ENCODE measurements around the gene ADH4. TPM values are rescaled to one million over a fixed set of nuclear protein-coding genes. Genes with fewer than 3 reads are reported as not detected.

ADH4 gene
- total RNA-seq, 1 donor = not detected

- H3K36me3 ChIP-seq (ENCODE audit: insufficient read depth, low read length) = no peaks in the 10 kb centered on the region
- H3K4me2 ChIP-seq (ENCODE audit: insufficient read depth, low read length) = no peak overlapping the region
- DNase-seq (ENCODE audit: insufficient read length, low spot score, missing footprints) = no peak
- no peaks in the 10 kb centered on the region for H3K79me2 ChIP-seq (ENCODE audit: insufficient read depth, low read length)
- TF ChIP-seq CTCF (IDR thresholded peaks at IDR 0.05; ENCODE audit: extremely low read depth, low read depth, low read length) = no peak
- no peaks in the 10 kb centered on the region for H3K4me1 ChIP-seq (ENCODE audit: insufficient read depth, low read length)
- no peak overlapping the region for H3K4me3 ChIP-seq (ENCODE audit: insufficient read depth, low read length)
- no peak overlapping the region for H3K27ac ChIP-seq (ENCODE audit: low read depth, low read length)
- H3K27me3 ChIP-seq (ENCODE audit: insufficient read depth, low read length) = no peaks in the 10 kb centered on the region
- H2AFZ ChIP-seq (ENCODE audit: low read length) = no peak overlapping the region
- H3K9me3 ChIP-seq (ENCODE audit: low read depth, low read length) = no peaks in the 10 kb centered on the region
- H4K20me1 ChIP-seq (ENCODE audit: insufficient read depth, low read length) = no peaks in the 10 kb centered on the region
Observed at GRCh38 chr4:99166544-99166943, 22.4 kb upstream of the ADH4 start.

- no peaks in the 10 kb centered on the region for H3K79me2 ChIP-seq (ENCODE audit: insufficient read depth, low read length)
- H3K4me1 ChIP-seq (ENCODE audit: insufficient read depth, low read length) = no peaks in the 10 kb centered on the region
- no peaks in the 10 kb centered on the region for H3K36me3 ChIP-seq (ENCODE audit: insufficient read depth, low read length)
- no peak for TF ChIP-seq CTCF (IDR thresholded peaks at IDR 0.05; ENCODE audit: extremely low read depth, low read depth, low read length)
- no peak overlapping the region for H3K4me2 ChIP-seq (ENCODE audit: insufficient read depth, low read length)
- no peaks in the 10 kb centered on the region for H3K9me3 ChIP-seq (ENCODE audit: low read depth, low read length)
- no peaks in the 10 kb centered on the region for H3K27me3 ChIP-seq (ENCODE audit: insufficient read depth, low read length)
- H3K4me3 ChIP-seq (ENCODE audit: insufficient read depth, low read length) = no peak overlapping the region
- H2AFZ ChIP-seq (ENCODE audit: low read length) = no peak overlapping the region
- H4K20me1 ChIP-seq (ENCODE audit: insufficient read depth, low read length) = no peaks in the 10 kb centered on the region
- no peak overlapping the region for H3K27ac ChIP-seq (ENCODE audit: low read depth, low read length)
- no peak for DNase-seq (ENCODE audit: insufficient read length, low spot score, missing footprints)
Observed at GRCh38 chr4:99165978-99166377, 21.9 kb upstream of the ADH4 start.

GRCh38 chr4:99161373-99162099 is 17.4 kb upstream of the ADH4 start:
- Histone ChIP-seq H3K4me3 (ENCODE audit: insufficient read depth, low read length) (no peak overlapping the region), H3K9me3 (ENCODE audit: low read depth, low read length) (no peaks in the 10 kb centered on the region), H4K20me1 (ENCODE audit: insufficient read depth, low read length) (no peaks in the 10 kb centered on the region), H3K36me3 (ENCODE audit: insufficient read depth, low read length) (no peaks in the 10 kb centered on the region), H2AFZ (ENCODE audit: low read length) (no peak overlapping the region), H3K79me2 (ENCODE audit: insufficient read depth, low read length) (no peaks in the 10 kb centered on the region), H3K4me1 (ENCODE audit: insufficient read depth, low read length) (no peaks in the 10 kb centered on the region), H3K27ac (ENCODE audit: low read depth, low read length) (no peak overlapping the region), H3K4me2 (ENCODE audit: insufficient read depth, low read length) (no peak overlapping the region), H3K27me3 (ENCODE audit: insufficient read depth, low read length) (no peaks in the 10 kb centered on the region)
- no peak for TF ChIP-seq CTCF (IDR thresholded peaks at IDR 0.05; ENCODE audit: extremely low read depth, low read depth, low read length)
- DNase-seq (ENCODE audit: insufficient read length, low spot score, missing footprints) = no peak

GRCh38 chr4:99159699-99160098 is 15.6 kb upstream of the ADH4 start:
- H2AFZ ChIP-seq (ENCODE audit: low read length) = no peak overlapping the region
- TF ChIP-seq CTCF (IDR thresholded peaks at IDR 0.05; ENCODE audit: extremely low read depth, low read depth, low read length) = no peak

More at GRCh38 chr4:99159699-99160098, 15.6 kb upstream of the ADH4 start:
- Histone ChIP-seq H3K4me2 (ENCODE audit: insufficient read depth, low read length) (no peak overlapping the region), H3K27ac (ENCODE audit: low read depth, low read length) (no peak overlapping the region), H3K27me3 (ENCODE audit: insufficient read depth, low read length) (no peaks in the 10 kb centered on the region), H3K79me2 (ENCODE audit: insufficient read depth, low read length) (no peaks in the 10 kb centered on the region), H3K9me3 (ENCODE audit: low read depth, low read length) (no peaks in the 10 kb centered on the region), H3K36me3 (ENCODE audit: insufficient read depth, low read length) (no peaks in the 10 kb centered on the region), H3K4me3 (ENCODE audit: insufficient read depth, low read length) (no peak overlapping the region), H4K20me1 (ENCODE audit: insufficient read depth, low read length) (no peaks in the 10 kb centered on the region), H3K4me1 (ENCODE audit: insufficient read depth, low read length) (no peaks in the 10 kb centered on the region)
- DNase-seq (ENCODE audit: insufficient read length, low spot score, missing footprints) = no peak

Measured in osteoblast (primary cell).